NCI-H446 (cell line): ENCODE measurements around the gene RAVER1.

Experiments used
- DNase-seq, 2 experiments: peaks; one replicate each; lab custom pipeline; 2025; lab: John Stamatoyannopoulos, UW

The RAVER1 gene

DNA sequence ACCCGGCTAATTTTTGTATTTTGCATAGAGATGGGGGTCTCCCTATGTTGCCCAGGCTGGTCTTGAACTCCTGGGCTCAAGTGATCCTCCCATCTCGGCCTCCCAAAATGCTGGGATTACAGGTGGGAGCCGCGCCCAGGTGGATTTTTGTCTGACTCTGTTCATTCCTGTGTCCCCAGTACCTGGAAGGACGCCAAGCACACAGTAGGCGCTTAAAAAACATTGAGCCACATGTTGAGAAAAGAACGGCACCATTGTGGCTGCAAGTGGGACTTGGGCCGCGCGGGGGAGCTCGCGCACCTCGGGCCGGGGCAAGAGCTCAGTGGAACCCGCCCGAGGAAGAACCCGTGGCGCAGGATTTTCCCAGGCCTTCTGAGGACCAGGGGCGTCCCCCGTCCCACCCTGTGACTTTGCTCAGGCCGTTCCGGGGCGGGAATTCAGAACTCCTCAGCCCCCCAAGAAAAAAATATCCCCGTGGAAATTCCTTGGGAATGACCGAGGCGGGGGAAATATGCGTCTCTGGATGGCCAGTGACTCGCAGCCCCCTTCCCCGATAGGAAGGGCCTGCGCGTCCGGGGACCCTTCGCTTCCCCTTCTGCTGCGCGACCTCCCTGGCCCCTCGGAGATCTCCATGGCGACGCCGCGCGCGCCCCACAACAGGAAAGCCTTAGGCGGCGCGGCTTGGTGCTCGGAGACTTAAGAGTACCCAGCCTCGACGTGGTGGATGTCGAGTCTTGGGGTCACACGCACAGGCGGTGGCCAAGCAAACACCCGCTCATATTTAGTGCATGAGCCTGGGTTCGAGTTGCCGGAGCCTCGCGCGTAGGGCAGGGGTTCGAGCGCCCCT lies 63.8 kb downstream of the RAVER1 start:
- peak; percentile 44 to 83 for DNase-seq

DNA sequence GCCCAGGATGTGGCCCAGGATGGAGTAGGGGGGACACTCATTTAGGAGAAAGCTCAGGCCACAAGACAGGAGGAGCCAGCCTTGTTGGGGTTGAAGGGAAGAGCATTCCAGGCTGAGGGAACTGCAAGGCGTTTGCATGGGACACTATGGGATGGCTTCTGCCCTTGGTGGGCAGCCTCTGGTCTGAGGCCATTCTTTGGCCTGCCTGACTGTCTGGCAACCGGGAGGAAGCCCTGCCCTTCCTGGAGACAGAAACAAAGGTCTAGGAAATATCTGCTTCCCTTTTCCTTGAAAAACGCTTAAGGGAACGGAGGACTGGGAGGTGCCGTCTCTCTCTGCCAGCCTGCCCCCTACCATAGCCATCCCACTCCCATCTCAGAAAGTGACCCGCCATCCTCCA lies 65.3 kb downstream of the RAVER1 start:
- DNase-seq = no peak

DNA sequence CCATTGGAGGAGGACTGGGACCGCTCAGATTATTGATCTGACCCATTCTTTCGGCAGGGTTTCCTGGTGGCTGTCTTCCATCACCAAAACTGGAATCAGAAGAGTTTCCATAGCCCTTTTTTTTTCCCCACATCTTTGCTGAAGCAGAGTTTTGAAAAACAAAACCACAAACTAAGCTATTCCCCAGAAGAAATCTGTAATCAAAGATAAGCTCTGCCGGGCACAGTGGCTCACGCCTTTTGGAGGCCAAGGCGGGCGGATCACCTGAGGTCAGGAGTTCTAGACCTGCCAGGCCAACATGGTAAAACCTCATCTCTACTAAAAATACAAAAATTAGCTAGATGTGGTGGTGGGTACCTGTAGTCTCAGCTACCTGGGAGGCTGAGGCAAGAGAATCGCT lies 66.6 kb downstream of the RAVER1 start:
- no peak for DNase-seq
